HEK293 (cell line): Measurements from ENCODE around the gene ACADSB.

ENCODE experiments used
- CTCF ChIA-PET: fragments of 350-600 bp; formaldehyde crosslinking; extraction: SDS; loops from one replicate; lab custom pipeline; 2021; ENCODE audit warnings: antibody characterized with exemption; lab: Yijun Ruan, JAX
- POLR2A ChIA-PET: fragments of 300-600 bp; formaldehyde crosslinking; extraction: SDS; loops from one replicate; lab custom pipeline; 2020; ENCODE audit warnings: antibody characterized with exemption, inconsistent platforms; lab: Yijun Ruan, JAX
- H3K27ac ChIP-seq: fragments of 200-500 bp; sonication (Bioruptor generic); 2 replicates; pipeline ENCODE4 v1.5.1; 2014; ENCODE audit warnings: low read depth, low read length, control low read depth, inconsistent platforms; ENCODE audit errors: extremely low read depth
- H3K36me3 ChIP-seq, 2 experiments: fragments of 200-500 bp in 1 of 2; sonication (Bioruptor generic) in 1 of 2; 1 replicate in 1 of 2; 2 replicates in 1 of 2; pipeline ENCODE4 v1.5.1; 2014 to 2017; ENCODE audit warnings: inconsistent platforms in 2 of 2, low read length in 2 of 2; ENCODE audit not compliant: control insufficient read depth in 2 of 2, insufficient read depth in 1 of 2
- H3K4me1 ChIP-seq: fragments of 200-500 bp; sonication (Bioruptor generic); 2 replicates; pipeline ENCODE4 v1.5.1; 2014; ENCODE audit warnings: mild to moderate bottlenecking, low read length, inconsistent platforms; ENCODE audit not compliant: control insufficient read depth, insufficient read depth
- H3K4me3 ChIP-seq: 2 replicates; pipeline ENCODE4 v1.5.1; 2011; ENCODE audit warnings: low read depth, mild to moderate bottlenecking, control low read depth, low read length, moderate library complexity
- H3K9me3 ChIP-seq: fragments of 200-500 bp; sonication (Bioruptor generic); 2 replicates; pipeline ENCODE4 v1.5.1; 2014; ENCODE audit warnings: low read depth, low read length, inconsistent platforms; ENCODE audit not compliant: control insufficient read depth, insufficient read depth
- BCL11B ChIP-seq: fragments of 450-650 bp; formaldehyde crosslinking; IDR thresholded peaks from 2 replicates; pipeline ENCODE4 v1.5.1; 2016; ENCODE audit warnings: low read depth, missing biosample characterization, missing genetic modification characterization
- IKZF3 ChIP-seq: fragments of 450-650 bp; IDR thresholded peaks from 2 replicates; pipeline ENCODE4 v1.5.0; 2018; ENCODE audit warnings: missing biosample characterization, mild to moderate bottlenecking, missing genetic modification characterization, moderate library complexity
- KLF1 ChIP-seq: fragments of 450-650 bp; formaldehyde crosslinking; IDR thresholded peaks from 2 replicates; pipeline ENCODE4 v1.5.1; 2016; ENCODE audit warnings: missing biosample characterization, missing genetic modification characterization
- PBX3 ChIP-seq: sonication (generic); formaldehyde crosslinking; IDR thresholded peaks from 2 replicates; pipeline ENCODE4 v1.8.1; 2022; ENCODE audit warnings: mild to moderate bottlenecking, moderate library complexity, missing genetic modification reagents
- PRDM1 ChIP-seq: fragments of 450-650 bp; formaldehyde crosslinking; IDR thresholded peaks from 2 replicates; pipeline ENCODE4; 2016; ENCODE audit warnings: missing biosample characterization, missing genetic modification characterization
- SP7 ChIP-seq: fragments of 450-650 bp; formaldehyde crosslinking; IDR thresholded peaks from 2 replicates; pipeline ENCODE4 v1.5.1; 2016; ENCODE audit warnings: missing biosample characterization, missing genetic modification characterization
- ZBTB11 ChIP-seq: fragments of 450-650 bp; formaldehyde crosslinking; conservative IDR thresholded peaks from 2 replicates; pipeline ENCODE4 v1.5.1; 2016; ENCODE audit warnings: low read depth, missing biosample characterization, missing genetic modification characterization
- ZBTB17 ChIP-seq: fragments of 450-650 bp; formaldehyde crosslinking; IDR thresholded peaks from 2 replicates; pipeline ENCODE4 v1.5.1; 2016; ENCODE audit warnings: missing biosample characterization, missing genetic modification characterization
- ZBTB7A ChIP-seq: fragments of 450-650 bp; formaldehyde crosslinking; IDR thresholded peaks from 2 replicates; pipeline ENCODE4 v1.5.1; 2016; ENCODE audit warnings: low read depth, missing biosample characterization, missing genetic modification characterization
- ZNF112 ChIP-seq: fragments of 450-650 bp; formaldehyde crosslinking; IDR thresholded peaks from 2 replicates; pipeline ENCODE4 v1.5.0; 2017; ENCODE audit warnings: missing biosample characterization, missing genetic modification characterization
- ZNF133 ChIP-seq: fragments of 450-650 bp; formaldehyde crosslinking; IDR thresholded peaks from 2 replicates; pipeline ENCODE4 v1.5.1; 2016; ENCODE audit warnings: missing biosample characterization, missing genetic modification characterization
- ZNF184 ChIP-seq: fragments of 450-650 bp; IDR thresholded peaks from 2 replicates; pipeline ENCODE4 v1.5.1; 2018; ENCODE audit warnings: missing biosample characterization, mild to moderate bottlenecking, missing genetic modification characterization
- ZNF221 ChIP-seq: fragments of 450-650 bp; formaldehyde crosslinking; IDR thresholded peaks from 2 replicates; pipeline ENCODE4 v1.5.1; 2017; ENCODE audit warnings: missing biosample characterization, missing genetic modification characterization, borderline replicate concordance
- ZNF292 ChIP-seq: fragments of 450-650 bp; formaldehyde crosslinking; IDR thresholded peaks from 2 replicates; pipeline ENCODE4 v1.5.1; 2016; ENCODE audit warnings: low read depth, missing biosample characterization, missing genetic modification characterization, borderline replicate concordance
- ZNF366 ChIP-seq: fragments of 450-650 bp; formaldehyde crosslinking; conservative IDR thresholded peaks from 2 replicates; pipeline ENCODE4 v1.5.1; 2016; ENCODE audit warnings: missing biosample characterization, missing genetic modification characterization
- ZNF37A ChIP-seq: fragments of 450-650 bp; IDR thresholded peaks from 2 replicates; pipeline ENCODE4 v1.5.1; 2018; ENCODE audit warnings: missing biosample characterization, missing genetic modification characterization
- ZNF501 ChIP-seq: fragments of 450-650 bp; formaldehyde crosslinking; IDR thresholded peaks from 2 replicates; pipeline ENCODE4 v1.5.1; 2016; ENCODE audit warnings: missing biosample characterization, missing genetic modification characterization
- ZNF530 ChIP-seq: fragments of 450-650 bp; formaldehyde crosslinking; IDR thresholded peaks from 2 replicates; pipeline ENCODE4 v1.5.1; 2016; ENCODE audit warnings: low read depth, missing biosample characterization, missing genetic modification characterization
- ZNF621 ChIP-seq: fragments of 450-650 bp; formaldehyde crosslinking; IDR thresholded peaks from 2 replicates; pipeline ENCODE4 v1.5.1; 2017; ENCODE audit warnings: missing biosample characterization, missing genetic modification characterization
- ZNF664 ChIP-seq: fragments of 450-650 bp; formaldehyde crosslinking; IDR thresholded peaks from 2 replicates; pipeline ENCODE4 v1.5.1; 2016; ENCODE audit warnings: missing biosample characterization, missing genetic modification characterization
- ZNF704 ChIP-seq: fragments of 450-650 bp; formaldehyde crosslinking; IDR thresholded peaks from 2 replicates; pipeline ENCODE4 v1.5.1; 2016; ENCODE audit warnings: missing biosample characterization, missing genetic modification characterization
- ZNF777 ChIP-seq: fragments of 450-650 bp; formaldehyde crosslinking; IDR thresholded peaks from 2 replicates; pipeline ENCODE4 v1.5.1; 2017; ENCODE audit warnings: missing biosample characterization, missing genetic modification characterization, borderline replicate concordance
- ZNF785 ChIP-seq: fragments of 450-650 bp; formaldehyde crosslinking; IDR thresholded peaks from 2 replicates; pipeline ENCODE4 v1.5.1; 2016; ENCODE audit warnings: missing biosample characterization, missing genetic modification characterization
- ZSCAN4 ChIP-seq: fragments of 450-650 bp; formaldehyde crosslinking; IDR thresholded peaks from 2 replicates; pipeline ENCODE4 v1.5.1; 2017; ENCODE audit warnings: missing biosample characterization, missing genetic modification characterization
- ZSCAN5A ChIP-seq: fragments of 450-650 bp; formaldehyde crosslinking; IDR thresholded peaks from 2 replicates; pipeline ENCODE4 v1.5.1; 2016; ENCODE audit warnings: missing biosample characterization, missing genetic modification characterization
- ZXDB ChIP-seq: fragments of 450-650 bp; formaldehyde crosslinking; IDR thresholded peaks from 2 replicates; pipeline ENCODE4 v1.5.1; 2016; ENCODE audit warnings: missing biosample characterization, missing genetic modification characterization
- TF ChIP-seq, protein P1 (sequence below): fragments of 450-650 bp; formaldehyde crosslinking; IDR thresholded peaks from 2 replicates; pipeline ENCODE4 v1.5.1; 2017; ENCODE audit warnings: missing biosample characterization, missing genetic modification characterization

Gene ACADSB

DNA sequence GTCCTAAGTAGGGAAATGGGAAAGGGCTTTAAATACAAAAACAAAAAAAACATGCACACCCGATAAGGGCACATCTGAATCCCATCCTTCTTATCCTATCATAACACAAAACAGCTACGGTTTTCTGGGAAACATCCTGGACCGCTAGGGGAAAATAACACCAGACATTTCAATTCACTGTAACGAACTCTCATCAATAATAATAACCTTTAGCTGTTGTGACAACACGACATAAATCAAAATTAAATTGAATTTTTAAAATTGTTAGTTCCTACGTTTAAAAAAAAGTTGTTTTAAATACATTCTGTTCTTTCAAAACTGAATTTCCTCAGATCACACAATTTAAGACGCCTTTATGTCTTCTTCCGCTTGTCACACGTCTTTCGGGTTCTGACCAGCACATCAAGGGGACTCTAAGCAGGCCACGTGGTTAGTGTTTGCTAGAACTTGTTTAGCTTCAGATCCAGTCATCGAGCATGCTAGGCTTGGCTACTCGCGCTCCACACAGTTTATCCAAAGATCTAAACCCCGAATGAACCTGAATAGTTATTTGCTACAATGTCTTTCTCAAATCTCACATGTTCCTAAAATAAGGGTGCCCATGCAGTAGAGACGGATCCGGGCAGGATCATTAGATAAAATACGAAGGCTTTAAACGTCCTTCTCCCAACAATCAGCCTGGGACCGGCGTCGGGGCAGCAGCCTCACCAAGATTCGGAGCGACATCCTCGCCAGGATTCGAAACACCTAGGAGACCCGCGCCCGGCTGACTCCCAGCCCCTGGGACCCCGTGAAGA is 1.1 kb upstream of the ACADSB start:
- CTCF ChIA-PET: interaction anchor here (0.5 to 3.4 kb wide), 6 partner anchors 10 to 956 kb away, joined by 3 to 14 read pairs (median 3); no protein-coding TSS in a partner anchor
- Histone ChIP-seq H3K4me1 (peaks cover 23% of the 10 kb centered on the region), H3K9me3 (no peaks in the 10 kb centered on the region), H3K4me3 (peak overlapping the region; percentile 100), H3K27ac (peak overlapping the region; percentile 79), H3K36me3 (peaks cover 0 to 4% of the 10 kb centered on the region in 2 experiments; a peak in 2 of 3 replicates)
- POLR2A ChIA-PET: interaction anchor here (1.2 to 2.0 kb wide), 5 partner anchors 10 to 146 kb away, joined by 3 to 9 read pairs (median 6); partner anchors contain the start of genes BUB3, C10orf88 and PSTK
- TF ChIP-seq ZBTB7A (tag by site-specific recombination) (no peak), ZNF664 (no peak), ZSCAN5A (tag by site-specific recombination) (no peak), ZNF133 (tag by site-specific recombination) (no peak), ZNF777 (tag by site-specific recombination) (no peak), ZXDB (tag by site-specific recombination) (no peak), ZNF292 (no peak), SP7 (tag by site-specific recombination) (0 out of 2 replicates have a peak, but pooled peaks have one; percentile 16), PRDM1 (tag by site-specific recombination) (no peak), ZNF112 (tag by site-specific recombination) (no peak), ZNF704 (tag by site-specific recombination) (no peak), ZSCAN4 (tag by site-specific recombination) (no peak; the same call in 1 of the 2 replicates), ZNF530 (tag by site-specific recombination) (no peak), ZBTB17 (tag by site-specific recombination) (peak; percentile 65), ZNF501 (tag by site-specific recombination) (no peak), ZNF221 (no peak), IKZF3 (no peak), ZNF366 (peak; percentile 22; the same call in 1 of the 2 replicates), ZNF621 (tag by site-specific recombination) (no peak), KLF1 (no peak), ZBTB11 (no peak), ZNF184 (no peak), PBX3 (no peak), ZNF37A (tag by site-specific recombination) (no peak), ZNF785 (tag by site-specific recombination) (no peak), BCL11B (no peak)
- TF ChIP-seq, protein P1, sequence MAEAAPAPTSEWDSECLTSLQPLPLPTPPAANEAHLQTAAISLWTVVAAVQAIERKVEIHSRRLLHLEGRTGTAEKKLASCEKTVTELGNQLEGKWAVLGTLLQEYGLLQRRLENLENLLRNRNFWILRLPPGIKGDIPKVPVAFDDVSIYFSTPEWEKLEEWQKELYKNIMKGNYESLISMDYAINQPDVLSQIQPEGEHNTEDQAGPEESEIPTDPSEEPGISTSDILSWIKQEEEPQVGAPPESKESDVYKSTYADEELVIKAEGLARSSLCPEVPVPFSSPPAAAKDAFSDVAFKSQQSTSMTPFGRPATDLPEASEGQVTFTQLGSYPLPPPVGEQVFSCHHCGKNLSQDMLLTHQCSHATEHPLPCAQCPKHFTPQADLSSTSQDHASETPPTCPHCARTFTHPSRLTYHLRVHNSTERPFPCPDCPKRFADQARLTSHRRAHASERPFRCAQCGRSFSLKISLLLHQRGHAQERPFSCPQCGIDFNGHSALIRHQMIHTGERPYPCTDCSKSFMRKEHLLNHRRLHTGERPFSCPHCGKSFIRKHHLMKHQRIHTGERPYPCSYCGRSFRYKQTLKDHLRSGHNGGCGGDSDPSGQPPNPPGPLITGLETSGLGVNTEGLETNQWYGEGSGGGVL: no peak
